Smooth muscle cell (in vitro differentiated cells): ENCODE measurements around the gene GTF3C1. TPM values are rescaled to one million over a fixed set of nuclear protein-coding genes. Genes with fewer than 3 reads are reported as not detected.

ENCODE experiments used
- DNase-seq: peaks from one replicate; lab custom pipeline; 2025; ENCODE audit not compliant: unreplicated experiment; lab: John Stamatoyannopoulos, UW
- H2AFZ ChIP-seq: fragments of 200-600 bp; sonication (generic); 2 replicates; pipeline ENCODE4 v1.6.0; 2016; ENCODE audit warnings: antibody characterized with exemption, low read depth, mild to moderate bottlenecking
- H3F3A ChIP-seq: fragments of 200-600 bp; sonication (generic); 2 replicates; pipeline ENCODE4 v1.6.0; 2017; ENCODE audit warnings: antibody characterized with exemption, low read depth
- H3K27ac ChIP-seq: fragments of 200-600 bp; sonication (generic); 2 replicates; pipeline ENCODE4 v1.5.1; 2016; ENCODE audit warnings: low read depth, mild to moderate bottlenecking
- H3K27me3 ChIP-seq: fragments of 200-600 bp; sonication (generic); 2 replicates; pipeline ENCODE4 v1.6.1; 2016; ENCODE audit warnings: low read depth, mild to moderate bottlenecking
- H3K36me3 ChIP-seq: fragments of 200-600 bp; sonication (generic); 2 replicates; pipeline ENCODE4 v1.5.1; 2016; ENCODE audit warnings: low read depth
- H3K4me1 ChIP-seq: fragments of 200-600 bp; sonication (generic); 2 replicates; pipeline ENCODE4 v1.5.1; 2016; ENCODE audit warnings: low read depth
- H3K4me2 ChIP-seq: fragments of 200-600 bp; sonication (generic); 2 replicates; pipeline ENCODE4 v1.6.0; 2016; ENCODE audit warnings: mild to moderate bottlenecking
- H3K4me3 ChIP-seq: fragments of 200-600 bp; sonication (generic); 2 replicates; pipeline ENCODE4 v1.5.1; 2016; ENCODE audit warnings: mild to moderate bottlenecking
- H3K79me2 ChIP-seq: fragments of 200-600 bp; sonication (generic); 2 replicates; pipeline ENCODE4 v1.6.0; 2016; ENCODE audit warnings: low read depth, mild to moderate bottlenecking
- H3K9ac ChIP-seq: fragments of 200-600 bp; sonication (generic); 2 replicates; pipeline ENCODE4 v1.6.0; 2016; ENCODE audit warnings: low read depth
- H3K9me3 ChIP-seq: fragments of 200-600 bp; sonication (generic); replicated peaks from 2 replicates; pipeline ENCODE4 v1.5.1; 2016; ENCODE audit warnings: low read depth
- H4K20me1 ChIP-seq: fragments of 200-600 bp; sonication (generic); 2 replicates; pipeline ENCODE4 v1.6.0; 2016; ENCODE audit warnings: low read depth
- WGBS: methylation state at CpG from one replicate; pipeline ENCODE4 v1.1.7; 2016; ENCODE audit warnings: low lambda C conversion rate; 5-methylcytosine and 5-hydroxymethylcytosine counted together
- polyA plus RNA-seq: library from polyadenylated mRNA; unstranded; fragments of >200 nt; fragmentation: Nextera tagmentation; extraction: Ambion mirVana; gene quantifications from 2 replicates; pipeline ENCODE4 v1.2.1, GENCODE V29; 2016
- total RNA-seq: library from RNA; depleted of rRNA; stranded (reverse); fragments of >200 nt; gene quantifications from 2 replicates; pipeline ENCODE4 v1.2.3, GENCODE V29; 2014
- TF ChIP-seq, protein P1 (sequence below): fragments of 200-600 bp; sonication (generic); IDR thresholded peaks from 2 replicates; pipeline ENCODE4 v1.5.1; 2017; ENCODE audit warnings: borderline replicate concordance, mild to moderate bottlenecking, antibody characterized with exemption; ENCODE audit not compliant: insufficient read depth, poor library complexity, severe bottlenecking

Gene GTF3C1
- total and polyA plus RNA-seq, 2 experiments from 2014 or later, result 47.6 to 78.5 TPM

GRCh38 chr16:27464626-27465482 lies 84.9 kb downstream of the GTF3C1 start:
- peaks cover 12% of the 10 kb centered on the region for H3K36me3 ChIP-seq
- TF ChIP-seq, protein P1, sequence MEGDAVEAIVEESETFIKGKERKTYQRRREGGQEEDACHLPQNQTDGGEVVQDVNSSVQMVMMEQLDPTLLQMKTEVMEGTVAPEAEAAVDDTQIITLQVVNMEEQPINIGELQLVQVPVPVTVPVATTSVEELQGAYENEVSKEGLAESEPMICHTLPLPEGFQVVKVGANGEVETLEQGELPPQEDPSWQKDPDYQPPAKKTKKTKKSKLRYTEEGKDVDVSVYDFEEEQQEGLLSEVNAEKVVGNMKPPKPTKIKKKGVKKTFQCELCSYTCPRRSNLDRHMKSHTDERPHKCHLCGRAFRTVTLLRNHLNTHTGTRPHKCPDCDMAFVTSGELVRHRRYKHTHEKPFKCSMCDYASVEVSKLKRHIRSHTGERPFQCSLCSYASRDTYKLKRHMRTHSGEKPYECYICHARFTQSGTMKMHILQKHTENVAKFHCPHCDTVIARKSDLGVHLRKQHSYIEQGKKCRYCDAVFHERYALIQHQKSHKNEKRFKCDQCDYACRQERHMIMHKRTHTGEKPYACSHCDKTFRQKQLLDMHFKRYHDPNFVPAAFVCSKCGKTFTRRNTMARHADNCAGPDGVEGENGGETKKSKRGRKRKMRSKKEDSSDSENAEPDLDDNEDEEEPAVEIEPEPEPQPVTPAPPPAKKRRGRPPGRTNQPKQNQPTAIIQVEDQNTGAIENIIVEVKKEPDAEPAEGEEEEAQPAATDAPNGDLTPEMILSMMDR, result no peak
- no peak overlapping the region for H3K27ac ChIP-seq
- DNase-seq, result no peak
- H2AFZ ChIP-seq, result no peak overlapping the region
- no peak overlapping the region for H3K9ac ChIP-seq
- 97% methylated on average over 27 of the region's 33 CpGs for WGBS
- no peaks in the 10 kb centered on the region for H3K27me3 ChIP-seq
- H3K9me3 ChIP-seq, result no peaks in the 10 kb centered on the region
- H3K4me3 ChIP-seq, result no peak overlapping the region
- H3K79me2 ChIP-seq, result no peaks in the 10 kb centered on the region
- no peaks in the 10 kb centered on the region for H3F3A ChIP-seq
- no peaks in the 10 kb centered on the region for H3K4me1 ChIP-seq
- no peaks in the 10 kb centered on the region for H4K20me1 ChIP-seq
- no peak overlapping the region for H3K4me2 ChIP-seq

DNA sequence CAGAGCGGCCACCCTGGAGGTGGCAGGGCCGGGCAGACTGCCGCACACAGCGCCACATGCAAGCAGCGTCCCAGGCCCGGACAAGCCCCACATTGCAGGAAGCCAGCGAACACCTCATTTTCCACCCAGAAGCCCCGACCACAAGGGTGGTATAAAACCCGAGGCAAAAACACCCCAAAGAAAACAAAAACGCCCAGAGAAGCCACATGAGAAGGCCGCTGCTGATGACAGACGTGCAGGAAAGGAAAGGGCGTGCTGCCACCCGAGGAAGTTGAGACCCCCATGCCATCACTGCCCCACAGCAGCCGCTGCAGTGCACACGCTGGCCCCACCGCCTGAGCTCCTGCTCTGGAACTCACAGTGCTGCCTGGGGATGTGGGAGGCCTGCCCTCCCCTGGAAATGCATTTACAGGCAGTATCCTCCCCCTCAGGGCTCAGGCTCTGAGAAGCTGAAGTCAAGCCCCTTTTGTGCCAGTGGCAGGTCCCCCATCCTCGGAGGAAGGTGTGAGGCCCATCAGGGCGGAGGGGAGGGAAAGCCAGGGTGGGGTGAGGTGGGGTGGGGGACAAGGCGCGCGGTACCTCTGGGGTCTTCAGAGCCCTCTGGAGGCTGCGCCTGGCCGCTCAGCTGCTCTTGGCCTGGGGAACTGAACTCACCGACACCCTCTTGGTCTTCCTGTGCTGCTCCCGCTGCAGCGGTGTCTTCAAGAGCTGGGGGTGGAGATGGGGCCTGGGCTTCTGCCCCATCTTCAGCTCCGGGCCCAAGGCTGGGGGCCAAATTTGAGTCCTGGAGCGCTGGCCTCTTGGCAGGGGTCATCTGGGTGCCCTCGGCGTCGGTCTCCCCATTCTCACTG lies 85.7 kb downstream of the GTF3C1 start:
- no peaks in the 10 kb centered on the region for H3K27me3 ChIP-seq
- H3F3A ChIP-seq, result no peaks in the 10 kb centered on the region
- H4K20me1 ChIP-seq, result no peaks in the 10 kb centered on the region
- WGBS, result 98% methylated on average over 32 of the region's 32 CpGs
- no peaks in the 10 kb centered on the region for H3K9me3 ChIP-seq
- no peaks in the 10 kb centered on the region for H3K4me1 ChIP-seq
- DNase-seq, result no peak
- peaks cover 12% of the 10 kb centered on the region for H3K36me3 ChIP-seq
- H2AFZ ChIP-seq, result no peak overlapping the region
- no peak overlapping the region for H3K27ac ChIP-seq
- H3K79me2 ChIP-seq, result no peaks in the 10 kb centered on the region
- TF ChIP-seq, protein P1, result no peak
- no peak overlapping the region for H3K9ac ChIP-seq
- H3K4me3 ChIP-seq, result no peak overlapping the region
- H3K4me2 ChIP-seq, result no peak overlapping the region

DNA sequence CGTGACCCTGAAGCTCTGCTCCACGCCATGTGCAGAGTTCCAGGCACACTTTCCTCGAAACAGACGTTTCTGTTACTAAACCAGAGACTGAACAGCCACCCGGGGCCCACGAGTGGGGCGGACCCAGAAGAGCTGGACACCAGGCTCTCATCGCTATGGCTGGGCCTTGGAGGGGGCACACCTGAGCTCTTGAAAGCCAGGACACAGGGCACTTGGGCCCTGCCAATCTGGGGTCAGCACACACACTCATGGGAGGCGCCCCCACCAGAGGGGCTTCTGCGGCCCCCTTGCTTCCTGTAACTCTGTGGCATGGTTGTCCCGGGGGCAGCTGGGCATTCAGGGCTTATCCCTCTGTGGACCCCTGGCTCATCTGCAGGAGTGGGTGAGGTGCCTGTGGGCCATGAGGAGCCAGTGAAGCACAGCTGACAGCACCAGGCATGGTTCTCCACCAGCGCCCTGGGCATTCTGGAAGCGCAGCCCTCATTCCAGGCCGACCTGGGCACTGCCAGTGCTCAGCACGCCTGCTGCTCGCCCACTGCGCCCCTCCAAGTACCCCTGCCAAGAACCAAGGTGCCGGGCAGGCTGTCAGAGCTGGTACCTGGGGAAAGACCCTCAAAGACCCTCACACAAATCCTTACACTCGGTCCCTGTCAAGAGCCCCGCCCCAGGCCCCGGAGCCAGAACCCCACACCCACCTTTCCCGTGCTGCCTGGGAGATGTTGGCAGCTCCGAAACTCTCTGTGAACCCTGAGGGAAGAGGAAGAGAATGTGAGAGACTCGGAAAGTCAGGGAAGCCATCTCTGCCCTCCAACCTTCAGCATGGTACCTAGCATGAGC lies 86.6 kb downstream of the GTF3C1 start:
- Histone ChIP-seq H3K4me1 (no peaks in the 10 kb centered on the region), H3K79me2 (no peaks in the 10 kb centered on the region), H3K4me3 (no peak overlapping the region), H3K4me2 (no peak overlapping the region), H3K27ac (no peak overlapping the region), H3F3A (no peaks in the 10 kb centered on the region), H3K36me3 (peaks cover 9% of the 10 kb centered on the region), H3K9me3 (no peaks in the 10 kb centered on the region), H3K27me3 (no peaks in the 10 kb centered on the region), H4K20me1 (no peaks in the 10 kb centered on the region), H3K9ac (no peak overlapping the region), H2AFZ (no peak overlapping the region)
- 97% methylated on average over 24 of the region's 24 CpGs for WGBS
- TF ChIP-seq, protein P1, result no peak
- no peak for DNase-seq
